ENCODE measurements around the gene MAP1LC3A.
A peak's percentile ranks its signal among the peaks of the same experiment; 100 is the strongest.

Gene MAP1LC3A

GRCh38 chr20:34577061-34577460, 18.5 kb downstream of the MAP1LC3A start:
- no peak for DNase-seq (ENCODE audit: low read depth)

GRCh38 chr20:34578025-34578424, 19.5 kb downstream of the MAP1LC3A start:
- DNase-seq (ENCODE audit: low read depth) = no peak

- no peak for DNase-seq (ENCODE audit: low read depth)
Observed at GRCh38 chr20:34578521-34578920, 20.0 kb downstream of the MAP1LC3A start.

- DNase-seq (ENCODE audit: low read depth) = no peak
Observed at GRCh38 chr20:34579191-34579978, 20.9 kb downstream of the MAP1LC3A start.

- no peak for DNase-seq (ENCODE audit: low read depth)
Observed at GRCh38 chr20:34579979-34580940, 21.7 kb downstream of the MAP1LC3A start.

GRCh38 chr20:34581341-34582184, 23.0 kb downstream of the MAP1LC3A start:
- DNase-seq (ENCODE audit: low read depth) = no peak

GRCh38 chr20:34582221-34582620, 23.7 kb downstream of the MAP1LC3A start:
- no peak for DNase-seq (ENCODE audit: low read depth)

- no peak for DNase-seq (ENCODE audit: low read depth)
Observed at GRCh38 chr20:34582911-34583310, 24.4 kb downstream of the MAP1LC3A start.

- DNase-seq (ENCODE audit: low read depth) = no peak
Observed at GRCh38 chr20:34583544-34583943, 25.0 kb downstream of the MAP1LC3A start.

GRCh38 chr20:34585019-34585418, 26.5 kb downstream of the MAP1LC3A start:
- DNase-seq (ENCODE audit: low read depth) = no peak

GRCh38 chr20:34586488-34587163, 28.1 kb downstream of the MAP1LC3A start:
- no peak for DNase-seq (ENCODE audit: low read depth)

- DNase-seq (ENCODE audit: low read depth) = no peak
Observed at GRCh38 chr20:34595377-34596184, 37.1 kb downstream of the MAP1LC3A start.

- no peak for DNase-seq (ENCODE audit: low read depth)
Observed at GRCh38 chr20:34600892-34601653, 42.6 kb downstream of the MAP1LC3A start.

- peak; percentile 40 for DNase-seq (ENCODE audit: low read depth)
Observed at GRCh38 chr20:34604980-34605788, 46.7 kb downstream of the MAP1LC3A start.

GRCh38 chr20:34607066-34607465, 48.5 kb downstream of the MAP1LC3A start:
- DNase-seq (ENCODE audit: low read depth) = no peak

Measured in non-pigmented ciliary epithelial cell (primary cell).